Fibroblast of the aortic adventitia (primary cell): Measurements from ENCODE around the gene KRT6C. TPM values are rescaled to one million over a fixed set of nuclear protein-coding genes. Genes with fewer than 3 reads are reported as not detected.
A peak's percentile ranks its signal among the peaks of the same experiment; 100 is the strongest.

Experiments used
- DNase-seq: peaks from one replicate; pipeline ENCODE4 v3.0.0-alpha.2; 2010; ENCODE audit warnings: low read depth
- H3K4me3 ChIP-seq: 2 replicates; pipeline ENCODE4 v1.5.1; 2011; ENCODE audit warnings: low read depth, mild to moderate bottlenecking, control low read depth, low read length, moderate library complexity
- total RNA-seq: library from RNA; depleted of rRNA; stranded (reverse); fragments of >200 nt; gene quantifications from 2 replicates; pipeline ENCODE4 v1.2.3, GENCODE V29; 2012; ENCODE audit warnings: low replicate concordance
- TF ChIP-seq, protein P1 (sequence below): IDR thresholded peaks from 2 replicates; pipeline ENCODE4 v1.5.1; 2011; ENCODE audit warnings: mild to moderate bottlenecking, low read length, control low read depth, inconsistent platforms; ENCODE audit not compliant: insufficient read depth

The KRT6C gene
- total RNA-seq, 1 donor = not detected

DNA sequence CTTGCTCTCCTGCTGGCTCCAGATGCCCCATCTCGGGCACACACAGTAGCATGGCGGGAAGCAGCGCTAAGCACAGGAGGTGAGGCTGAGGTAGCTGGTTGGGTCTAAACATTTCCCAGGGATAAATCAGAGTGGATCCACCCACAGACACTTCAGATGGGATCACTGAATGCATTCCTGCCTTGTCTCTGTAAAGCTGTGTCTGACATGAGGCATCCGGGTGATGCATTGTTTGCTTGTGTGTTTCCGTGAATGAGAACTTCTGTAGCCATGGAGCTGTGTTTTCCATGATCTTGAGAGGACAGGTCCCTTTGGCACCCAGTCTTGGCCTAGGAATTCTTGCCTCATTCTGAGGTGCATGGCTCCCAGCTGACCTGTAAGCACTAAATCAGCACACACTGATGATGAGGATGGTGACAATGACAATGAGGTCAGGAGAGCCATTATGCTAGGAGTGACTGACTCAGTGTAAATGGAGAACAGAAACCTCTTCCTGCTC, 32.7 kb downstream of the KRT6C start:
- H3K4me3 ChIP-seq = no peak overlapping the region
- TF ChIP-seq, protein P1, sequence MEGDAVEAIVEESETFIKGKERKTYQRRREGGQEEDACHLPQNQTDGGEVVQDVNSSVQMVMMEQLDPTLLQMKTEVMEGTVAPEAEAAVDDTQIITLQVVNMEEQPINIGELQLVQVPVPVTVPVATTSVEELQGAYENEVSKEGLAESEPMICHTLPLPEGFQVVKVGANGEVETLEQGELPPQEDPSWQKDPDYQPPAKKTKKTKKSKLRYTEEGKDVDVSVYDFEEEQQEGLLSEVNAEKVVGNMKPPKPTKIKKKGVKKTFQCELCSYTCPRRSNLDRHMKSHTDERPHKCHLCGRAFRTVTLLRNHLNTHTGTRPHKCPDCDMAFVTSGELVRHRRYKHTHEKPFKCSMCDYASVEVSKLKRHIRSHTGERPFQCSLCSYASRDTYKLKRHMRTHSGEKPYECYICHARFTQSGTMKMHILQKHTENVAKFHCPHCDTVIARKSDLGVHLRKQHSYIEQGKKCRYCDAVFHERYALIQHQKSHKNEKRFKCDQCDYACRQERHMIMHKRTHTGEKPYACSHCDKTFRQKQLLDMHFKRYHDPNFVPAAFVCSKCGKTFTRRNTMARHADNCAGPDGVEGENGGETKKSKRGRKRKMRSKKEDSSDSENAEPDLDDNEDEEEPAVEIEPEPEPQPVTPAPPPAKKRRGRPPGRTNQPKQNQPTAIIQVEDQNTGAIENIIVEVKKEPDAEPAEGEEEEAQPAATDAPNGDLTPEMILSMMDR = no peak
- peak; percentile 2 for DNase-seq

DNA sequence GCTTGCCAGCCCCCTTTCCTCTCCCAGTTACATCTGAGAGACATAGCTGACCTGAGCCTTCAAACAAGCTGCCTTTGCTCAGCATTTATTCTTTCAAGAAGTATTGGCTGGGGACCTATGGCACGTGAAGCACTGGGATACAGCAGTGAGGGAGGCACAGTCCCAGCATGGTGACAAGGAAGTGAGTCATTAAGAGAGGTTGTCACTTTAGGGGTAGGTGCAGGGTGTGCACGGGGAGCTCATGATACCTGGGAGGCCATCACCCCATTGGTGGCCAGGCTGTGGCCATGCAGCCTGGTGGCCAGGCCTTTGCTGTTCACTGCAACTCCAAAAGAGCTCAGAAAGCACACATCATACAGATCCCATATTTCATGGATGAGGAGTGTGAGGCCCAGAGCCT, 33.8 kb downstream of the KRT6C start:
- no peak for DNase-seq
- TF ChIP-seq, protein P1 = no peak
- no peak overlapping the region for H3K4me3 ChIP-seq

DNA sequence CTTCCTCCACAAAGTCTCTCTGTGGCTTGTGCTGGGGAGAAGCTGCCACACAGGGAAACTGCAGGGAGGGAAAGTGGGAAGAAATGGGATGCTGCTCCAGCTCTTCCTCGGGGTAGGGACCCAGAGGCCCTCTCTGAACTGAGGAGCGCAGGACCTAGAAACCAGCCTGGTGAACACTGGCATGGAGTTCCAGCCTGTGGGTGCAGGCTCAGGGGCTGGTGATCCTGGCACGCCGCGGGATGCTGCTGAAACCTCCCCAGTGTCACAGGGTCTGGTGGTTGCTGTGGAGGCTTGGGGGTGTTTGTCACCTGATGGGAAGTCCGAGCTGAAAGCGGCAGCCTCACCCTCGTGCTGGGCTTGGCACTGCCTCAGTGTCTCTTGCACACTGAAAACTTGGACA, 34.2 kb downstream of the KRT6C start:
- no peak for DNase-seq
- TF ChIP-seq, protein P1 = no peak
- H3K4me3 ChIP-seq = no peak overlapping the region

DNA sequence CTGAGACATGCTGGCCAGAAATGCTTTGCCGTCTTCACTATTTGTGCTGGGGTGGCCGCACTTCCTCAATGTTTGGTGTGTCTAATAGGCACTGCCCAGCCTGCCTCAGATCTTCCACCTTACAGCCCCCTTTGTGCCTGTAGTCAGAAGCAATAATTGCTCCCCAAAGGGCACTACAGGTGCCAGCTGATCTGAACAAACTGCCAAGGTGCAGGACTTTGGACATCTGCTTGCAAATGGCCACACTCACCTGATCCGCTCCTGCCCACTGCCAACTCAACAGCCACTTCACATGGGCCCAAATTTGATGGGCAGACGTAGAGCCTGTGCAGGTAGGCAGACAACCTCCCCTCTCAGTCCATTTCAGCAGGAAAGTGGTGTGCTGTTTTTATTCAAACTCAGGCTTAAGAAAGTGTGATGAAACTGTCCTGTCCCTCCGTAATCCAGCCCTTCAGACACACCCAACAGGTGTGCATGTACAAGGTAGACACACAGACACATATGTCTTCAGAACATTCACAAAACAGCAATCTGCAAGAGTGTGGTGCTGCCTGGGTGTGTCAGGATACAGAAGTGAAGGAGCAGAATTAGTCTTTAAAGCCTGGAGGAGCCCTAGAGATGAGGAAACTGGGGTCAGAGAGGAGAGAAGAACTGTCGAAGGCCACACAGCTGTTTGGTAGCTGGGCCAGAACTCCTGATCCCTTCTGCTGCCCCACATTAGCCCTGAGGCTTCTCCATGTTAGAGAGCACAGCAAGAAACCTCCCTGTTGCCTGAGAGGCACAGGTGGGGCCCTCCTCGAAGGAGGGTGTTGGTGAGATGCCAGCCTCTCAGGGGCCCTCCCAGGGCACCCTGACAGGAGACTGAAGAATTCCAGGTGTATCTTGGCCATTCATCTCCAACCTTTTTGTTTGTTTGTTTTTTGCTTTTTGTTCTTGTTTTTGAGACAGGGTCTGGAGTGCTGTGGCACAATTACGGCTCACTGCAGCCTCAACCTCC, 35.0 kb downstream of the KRT6C start:
- no peak overlapping the region for H3K4me3 ChIP-seq
- TF ChIP-seq, protein P1 = no peak
- DNase-seq = no peak

DNA sequence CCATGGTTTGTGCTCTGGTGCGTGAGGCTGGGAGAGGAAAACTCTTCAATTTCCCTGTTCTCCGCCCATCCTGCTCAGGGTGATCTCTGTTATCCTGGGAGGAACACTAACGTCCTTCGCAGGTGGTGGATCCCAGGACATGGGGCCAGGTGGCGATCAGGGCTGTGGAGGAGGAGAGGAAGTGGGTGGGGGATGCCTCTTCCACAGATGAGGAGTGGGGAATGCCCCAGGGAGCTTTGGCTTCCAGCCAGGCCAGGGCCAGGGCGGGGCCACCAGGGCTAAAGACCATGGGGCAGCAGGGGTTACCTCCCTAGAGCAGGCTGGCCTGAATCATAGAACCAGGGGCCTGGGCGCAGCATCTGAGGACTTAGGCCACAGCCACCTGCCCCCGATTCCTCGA, 36.1 kb downstream of the KRT6C start:
- TF ChIP-seq, protein P1 = no peak
- no peak overlapping the region for H3K4me3 ChIP-seq
- no peak for DNase-seq

DNA sequence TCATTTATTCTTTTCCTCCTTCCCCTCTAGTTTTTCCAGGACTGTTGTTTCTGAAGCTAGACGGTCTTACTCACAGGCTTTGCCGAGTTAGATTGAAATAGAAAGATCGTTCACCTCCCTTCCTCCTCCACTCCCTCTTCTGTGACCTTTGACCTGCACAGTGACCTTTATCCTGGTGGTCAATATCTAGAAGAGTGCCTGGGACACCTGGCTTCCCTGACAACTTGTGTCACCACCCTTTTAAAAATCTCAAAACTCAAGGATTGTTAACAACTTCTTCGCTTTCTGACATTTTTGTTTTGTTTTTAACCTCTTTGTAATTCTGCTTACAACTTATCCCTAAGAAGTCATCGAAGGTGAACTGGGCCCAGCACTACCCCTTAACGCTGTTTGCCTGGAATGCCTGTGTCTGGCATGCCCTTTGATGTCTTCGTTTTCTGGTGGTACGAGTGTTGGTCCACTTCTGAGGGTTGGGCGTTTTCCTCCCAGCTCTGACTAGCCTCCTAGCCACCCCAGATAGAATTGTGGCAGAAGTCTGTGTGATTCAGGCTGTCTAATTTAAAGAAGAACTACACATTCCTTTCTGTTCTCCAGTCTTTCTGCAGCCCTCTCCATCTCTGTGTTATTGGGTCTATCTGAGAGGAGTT, 36.7 kb downstream of the KRT6C start:
- TF ChIP-seq, protein P1 = no peak
- H3K4me3 ChIP-seq = no peak overlapping the region
- DNase-seq = no peak
